HG02981 (cell line): ENCODE data around the gene ELP2.
"Not testable (repeated sequence)": the region's sequence is repeated elsewhere in the genome, so short reads cannot be mapped to it uniquely, and the experiment has no call there.

Experiments
- ATAC-seq: cut with Tn5 transposase; IDR thresholded peaks from one replicate; pipeline ENCODE4 v1.9.1; 2021; ENCODE audit warnings: mild to moderate bottlenecking, moderate library complexity; ENCODE audit not compliant: unreplicated experiment

The ELP2 gene

GRCh38 chr18:36187193-36187825 is 57.6 kb downstream of the ELP2 start, which contains the start of gene MOCOS:
MOCOS (plus strand) TSS chr18:36187497; CDS start chr18:36187540, 43 bp downstream.
- ATAC-seq, result peak; percentile 72

GRCh38 chr18:36187826-36188721 is 58.4 kb downstream of the ELP2 start:
- no peak for ATAC-seq

- no peak for ATAC-seq
Observed at GRCh38 chr18:36188916-36189315, 59.2 kb downstream of the ELP2 start.

GRCh38 chr18:36189486-36189885 is 59.8 kb downstream of the ELP2 start:
- no peak for ATAC-seq

- no peak for ATAC-seq
Observed at GRCh38 chr18:36191286-36191685, 61.6 kb downstream of the ELP2 start.

GRCh38 chr18:36191711-36192110 is 62.0 kb downstream of the ELP2 start:
- ATAC-seq, result no peak

GRCh38 chr18:36194600-36195315 is 65.1 kb downstream of the ELP2 start:
- ATAC-seq, result no peak

- ATAC-seq, result no peak
Observed at GRCh38 chr18:36195427-36196122, 65.9 kb downstream of the ELP2 start.

- ATAC-seq, result no peak
Observed at GRCh38 chr18:36196238-36196995, 66.7 kb downstream of the ELP2 start.

- ATAC-seq, result no peak
Observed at GRCh38 chr18:36197511-36198166, 67.9 kb downstream of the ELP2 start.

- ATAC-seq, result no peak
Observed at GRCh38 chr18:36199691-36200295, 70.1 kb downstream of the ELP2 start.

GRCh38 chr18:36200354-36200771 is 70.7 kb downstream of the ELP2 start:
- ATAC-seq, result no peak

- ATAC-seq, result no peak
Observed at GRCh38 chr18:36201765-36202164, 72.1 kb downstream of the ELP2 start.

- no peak for ATAC-seq
Observed at GRCh38 chr18:36203360-36203895, 73.7 kb downstream of the ELP2 start.

GRCh38 chr18:36205166-36205565 is 75.5 kb downstream of the ELP2 start:
- no peak for ATAC-seq

- ATAC-seq, result no peak
Observed at GRCh38 chr18:36207303-36207702, 77.6 kb downstream of the ELP2 start.

GRCh38 chr18:36207969-36208368 is 78.3 kb downstream of the ELP2 start:
- not testable (repeated sequence) for ATAC-seq

- ATAC-seq, result no peak
Observed at GRCh38 chr18:36211612-36212065, 81.9 kb downstream of the ELP2 start.
